Measurements from ENCODE around the gene E2F2.

The E2F2 gene

GRCh38 chr1:23564529-23565122 lies 33.6 kb upstream of the E2F2 start:
- Histone ChIP-seq H3K36me3 (no peaks in the 10 kb centered on the region), H3K9me3 (no peaks in the 10 kb centered on the region), H3K4me1 (peaks cover 24% of the 10 kb centered on the region), H3K27me3 (no peaks in the 10 kb centered on the region), H3K4me3 (ENCODE audit: low read depth, low read length) (no peak overlapping the region)
- no peak for DNase-seq
- no peak for TF ChIP-seq CTCF (IDR thresholded peaks at IDR 0.05; ENCODE audit: low read depth, low read length)

DNA sequence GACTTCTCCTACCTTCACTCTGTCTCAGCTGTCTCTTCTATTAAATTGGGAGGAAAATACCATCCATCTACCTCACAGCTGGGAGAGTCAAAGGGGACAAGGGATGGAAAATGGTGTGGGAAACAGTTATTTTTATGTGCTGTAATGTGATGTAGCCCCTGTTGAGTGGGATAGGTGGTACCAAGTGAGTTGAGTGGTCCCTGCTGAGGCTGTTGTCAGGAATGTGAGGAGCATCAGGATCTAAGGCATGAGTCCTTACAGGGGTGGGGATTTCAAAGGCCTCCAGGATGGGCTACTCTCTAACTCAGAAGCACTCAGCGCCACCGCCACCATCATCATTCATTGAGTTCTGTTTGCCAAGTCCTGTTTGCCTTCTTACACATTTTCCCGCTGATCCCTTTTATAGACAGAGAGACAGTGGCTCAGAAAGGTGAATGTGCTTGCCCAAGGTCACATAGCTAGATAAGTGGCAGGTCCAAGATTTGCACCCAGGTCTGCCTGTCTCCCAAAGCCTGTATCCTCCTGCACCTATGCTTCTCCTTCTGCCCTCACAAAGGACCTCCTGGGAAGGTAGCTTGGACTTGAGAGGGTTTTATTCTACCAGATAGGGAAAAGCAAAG lies 32.8 kb upstream of the E2F2 start:
- no peak for TF ChIP-seq CTCF (IDR thresholded peaks at IDR 0.05; ENCODE audit: low read depth, low read length)
- Histone ChIP-seq H3K36me3 (peaks cover 2% of the 10 kb centered on the region), H3K4me1 (peaks cover 23% of the 10 kb centered on the region), H3K4me3 (ENCODE audit: low read depth, low read length) (no peak overlapping the region), H3K9me3 (no peaks in the 10 kb centered on the region), H3K27me3 (no peaks in the 10 kb centered on the region)
- no peak for DNase-seq

DNA sequence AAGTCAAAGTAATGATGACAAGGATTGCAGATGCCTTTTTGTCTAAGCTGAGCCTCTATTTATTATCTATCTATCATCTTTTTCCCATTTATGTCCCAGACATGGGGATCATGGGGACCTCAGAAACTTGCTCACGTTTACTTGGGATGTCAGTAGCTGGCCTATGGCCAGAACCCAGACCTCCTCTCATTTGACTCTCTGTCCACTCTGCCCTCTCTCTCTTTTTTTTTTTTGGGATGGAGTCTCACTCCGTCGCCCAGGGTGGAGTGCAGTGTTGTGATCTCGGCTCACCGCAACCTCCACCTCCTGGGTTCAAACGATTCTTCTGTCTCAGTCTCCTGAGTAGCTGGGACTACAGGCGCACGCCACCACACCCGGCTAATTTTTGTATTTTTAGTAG lies 32.0 kb upstream of the E2F2 start:
- Histone ChIP-seq H3K27me3 (no peaks in the 10 kb centered on the region), H3K36me3 (peaks cover 11% of the 10 kb centered on the region), H3K4me1 (peaks cover 20% of the 10 kb centered on the region), H3K4me3 (ENCODE audit: low read depth, low read length) (no peak overlapping the region), H3K9me3 (no peaks in the 10 kb centered on the region)
- no peak for TF ChIP-seq CTCF (IDR thresholded peaks at IDR 0.05; ENCODE audit: low read depth, low read length)
- no peak for DNase-seq

DNA sequence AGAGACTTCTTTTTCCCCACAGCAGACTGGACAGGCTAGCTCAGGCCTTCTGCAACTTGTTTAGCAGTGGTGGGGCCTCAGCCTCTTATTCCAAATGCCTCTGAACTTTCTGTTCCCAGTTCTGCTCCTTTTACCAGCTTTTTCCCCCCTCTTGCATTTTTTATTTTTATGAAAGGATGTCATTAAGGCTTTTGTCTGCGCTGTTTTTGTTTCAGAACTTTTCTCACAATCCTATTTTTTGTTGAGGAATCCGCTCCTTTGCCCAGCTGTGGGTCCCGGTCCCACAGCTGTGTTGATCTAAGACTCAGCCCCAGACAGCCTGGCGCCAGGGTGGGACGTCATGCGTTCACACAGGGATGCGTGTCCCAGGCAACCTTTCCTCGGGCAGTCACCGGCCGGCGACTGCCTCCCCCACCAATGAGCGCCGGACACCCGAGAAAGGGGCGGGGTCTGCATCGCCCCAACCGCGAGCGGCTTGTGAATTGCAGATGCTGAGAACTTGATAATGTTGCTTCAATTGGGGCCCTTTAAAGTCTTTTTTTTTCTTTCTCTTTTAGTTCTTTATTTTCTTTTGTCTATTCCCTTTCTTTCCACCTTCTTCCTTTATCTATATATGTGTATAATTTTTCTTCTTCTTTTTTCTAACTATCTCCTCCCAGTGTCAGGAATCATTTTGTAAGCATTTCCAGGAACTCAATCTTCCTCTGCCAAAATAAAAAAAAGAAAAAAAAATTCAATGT lies 31.3 kb upstream of the E2F2 start:
- H3K9me3 ChIP-seq: no peaks in the 10 kb centered on the region
- DNase-seq: peak; percentile 95
- H3K27me3 ChIP-seq: no peaks in the 10 kb centered on the region
- no peak for TF ChIP-seq CTCF (IDR thresholded peaks at IDR 0.05; ENCODE audit: low read depth, low read length)
- H3K4me3 ChIP-seq (ENCODE audit: low read depth, low read length): peak overlapping the region; percentile 28; the same call in 1 of the 2 replicates
- peaks cover 20% of the 10 kb centered on the region for H3K4me1 ChIP-seq
- H3K36me3 ChIP-seq: peaks cover 18% of the 10 kb centered on the region

DNA sequence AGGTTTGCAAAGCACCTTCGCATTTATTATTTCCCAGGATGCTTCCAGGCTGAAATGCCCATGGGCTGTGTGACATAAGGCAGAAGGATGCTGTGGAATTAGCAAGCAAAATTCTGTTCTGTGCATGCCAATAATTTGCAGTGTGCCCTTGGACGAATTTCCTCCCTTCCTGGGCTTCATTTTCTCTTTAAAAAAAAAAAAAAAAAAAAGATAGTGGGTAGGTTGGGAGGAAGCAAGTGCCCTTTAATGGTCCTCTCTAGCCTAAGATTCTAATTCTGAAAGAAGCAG lies 30.7 kb upstream of the E2F2 start:
- peaks cover 23% of the 10 kb centered on the region for H3K36me3 ChIP-seq
- DNase-seq: no peak
- no peaks in the 10 kb centered on the region for H3K9me3 ChIP-seq
- no peaks in the 10 kb centered on the region for H3K27me3 ChIP-seq
- TF ChIP-seq CTCF (IDR thresholded peaks at IDR 0.05; ENCODE audit: low read depth, low read length): no peak
- peaks cover 20% of the 10 kb centered on the region for H3K4me1 ChIP-seq
- peak overlapping the region; percentile 28; the same call in 1 of the 2 replicates for H3K4me3 ChIP-seq (ENCODE audit: low read depth, low read length)
